Measurements from ENCODE around the gene OR2B2. TPM values are rescaled to one million over a fixed set of nuclear protein-coding genes. Genes with fewer than 3 reads are reported as not detected.
A peak's percentile ranks its signal among the peaks of the same experiment; 100 is the strongest.

OR2B2 gene
- polyA plus RNA-seq, 1 donor (not counting 4 experiments of a cell fraction or from before 2014, with no cell fraction given) = not detected

DNA sequence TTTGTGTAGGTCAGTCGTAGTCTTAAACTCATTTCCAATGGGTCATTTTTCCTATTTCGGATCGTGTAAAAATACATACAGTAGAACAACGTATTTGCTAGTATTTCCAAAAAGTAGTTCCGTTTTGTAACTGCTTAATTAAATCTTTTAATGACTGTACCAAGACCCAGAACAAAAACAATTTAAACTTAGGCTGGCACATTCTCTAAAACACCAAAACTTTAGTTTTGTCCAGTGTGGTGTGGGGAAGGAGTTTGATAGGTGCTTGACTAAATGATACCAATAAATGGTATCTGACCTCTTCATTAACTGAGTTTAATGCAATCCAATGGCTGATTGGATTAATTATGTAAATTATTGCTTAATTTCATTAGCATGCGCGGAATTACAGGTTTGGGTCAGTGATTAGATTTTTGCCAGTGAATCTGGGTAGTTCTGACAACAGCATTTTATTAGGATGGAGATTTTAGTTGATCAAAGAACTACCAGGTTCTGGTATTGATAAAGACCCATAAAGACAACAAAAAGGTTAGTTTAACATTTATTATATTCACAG, 20.8 kb downstream of the OR2B2 start:
- Histone ChIP-seq H3K4me1 (ENCODE audit: control insufficient read depth, extremely low read depth, insufficient read depth, low read length) (peaks cover 23% of the 10 kb centered on the region), H3K9me3 (ENCODE audit: control insufficient read depth, low read depth, low read length) (no peaks in the 10 kb centered on the region), H2AFZ (ENCODE audit: control insufficient read depth, low read length) (no peak overlapping the region), H3K27ac (ENCODE audit: control insufficient read depth, insufficient read depth, low read length) (peak overlapping the region; percentile 4), H3K27me3 (ENCODE audit: control insufficient read depth, extremely low read depth, insufficient read depth, low read length) (no peaks in the 10 kb centered on the region), H3K79me2 (ENCODE audit: control insufficient read depth, insufficient read depth, low read length) (no peaks in the 10 kb centered on the region), H3K36me3 (ENCODE audit: control insufficient read depth in 2 of 2, extremely low read depth in 1 of 2, insufficient read depth in 2 of 2, low read length in 2 of 2) (no peaks in the 10 kb centered on the region), H3K9me1 (ENCODE audit: control insufficient read depth, extremely low read depth, insufficient read depth, low read length) (no peaks in the 10 kb centered on the region), H3K4me3 (ENCODE audit: control insufficient read depth in 2 of 3, extremely low read depth in 1 of 3, insufficient read depth in 2 of 3, low read depth in 1 of 3, low read length in 3 of 3) (peak overlapping the region; percentile 17 to 67 (median 29)), H3K4me2 (ENCODE audit: control insufficient read depth, extremely low read depth, insufficient read depth, low read depth, low read length) (peak overlapping the region; percentile 100), H4K20me1 (ENCODE audit: control insufficient read depth, extremely low read depth, insufficient read depth, low read length) (no peaks in the 10 kb centered on the region), H3K9ac (ENCODE audit: control insufficient read depth, extremely low read depth, insufficient read depth, low read length) (no peak overlapping the region)
- FAIRE-seq (no peak), DNase-seq (ENCODE audit: low read depth, low spot score) (no peak)
- dilution Hi-C loops (cut with MboI; ENCODE audit: extremely low pct_ligation_motif_present, low sequenced_read_pairs) = no loop called here
- TF ChIP-seq EZH2 (IDR thresholded peaks at IDR 0.05; ENCODE audit: low read length) = no peak
- TF ChIP-seq, protein P1, sequence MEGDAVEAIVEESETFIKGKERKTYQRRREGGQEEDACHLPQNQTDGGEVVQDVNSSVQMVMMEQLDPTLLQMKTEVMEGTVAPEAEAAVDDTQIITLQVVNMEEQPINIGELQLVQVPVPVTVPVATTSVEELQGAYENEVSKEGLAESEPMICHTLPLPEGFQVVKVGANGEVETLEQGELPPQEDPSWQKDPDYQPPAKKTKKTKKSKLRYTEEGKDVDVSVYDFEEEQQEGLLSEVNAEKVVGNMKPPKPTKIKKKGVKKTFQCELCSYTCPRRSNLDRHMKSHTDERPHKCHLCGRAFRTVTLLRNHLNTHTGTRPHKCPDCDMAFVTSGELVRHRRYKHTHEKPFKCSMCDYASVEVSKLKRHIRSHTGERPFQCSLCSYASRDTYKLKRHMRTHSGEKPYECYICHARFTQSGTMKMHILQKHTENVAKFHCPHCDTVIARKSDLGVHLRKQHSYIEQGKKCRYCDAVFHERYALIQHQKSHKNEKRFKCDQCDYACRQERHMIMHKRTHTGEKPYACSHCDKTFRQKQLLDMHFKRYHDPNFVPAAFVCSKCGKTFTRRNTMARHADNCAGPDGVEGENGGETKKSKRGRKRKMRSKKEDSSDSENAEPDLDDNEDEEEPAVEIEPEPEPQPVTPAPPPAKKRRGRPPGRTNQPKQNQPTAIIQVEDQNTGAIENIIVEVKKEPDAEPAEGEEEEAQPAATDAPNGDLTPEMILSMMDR (optimal IDR thresholded peaks at IDR 0.05 in 1 of 3, IDR thresholded peaks at IDR 0.05 in 1 of 3, conservative IDR thresholded peaks at IDR 0.05 in 1 of 3; ENCODE audit: extremely low read depth in 1 of 3, insufficient read depth in 2 of 3, low read length in 3 of 3) = no peak

- H3K27ac ChIP-seq (ENCODE audit: control insufficient read depth, insufficient read depth, low read length) = peak overlapping the region; percentile 29
- H3K79me2 ChIP-seq (ENCODE audit: control insufficient read depth, insufficient read depth, low read length) = no peaks in the 10 kb centered on the region
- H3K4me1 ChIP-seq (ENCODE audit: control insufficient read depth, extremely low read depth, insufficient read depth, low read length) = peaks cover 19% of the 10 kb centered on the region
- no peaks in the 10 kb centered on the region for H3K9me3 ChIP-seq (ENCODE audit: control insufficient read depth, low read depth, low read length)
- dilution Hi-C loops (cut with MboI; ENCODE audit: extremely low pct_ligation_motif_present, low sequenced_read_pairs) = no loop called here
- peak overlapping the region; percentile 29 to 67 (median 63) for H3K4me3 ChIP-seq (ENCODE audit: control insufficient read depth in 2 of 3, extremely low read depth in 1 of 3, insufficient read depth in 2 of 3, low read depth in 1 of 3, low read length in 3 of 3)
- FAIRE-seq (no peak), DNase-seq (ENCODE audit: low read depth, low spot score) (no peak)
- H2AFZ ChIP-seq (ENCODE audit: control insufficient read depth, low read length) = peak overlapping the region; percentile 67
- H3K4me2 ChIP-seq (ENCODE audit: control insufficient read depth, extremely low read depth, insufficient read depth, low read depth, low read length) = peak overlapping the region; percentile 100
- H3K36me3 ChIP-seq (ENCODE audit: control insufficient read depth in 2 of 2, extremely low read depth in 1 of 2, insufficient read depth in 2 of 2, low read length in 2 of 2) = no peaks in the 10 kb centered on the region
- H3K9me1 ChIP-seq (ENCODE audit: control insufficient read depth, extremely low read depth, insufficient read depth, low read length) = no peaks in the 10 kb centered on the region
- H3K27me3 ChIP-seq (ENCODE audit: control insufficient read depth, extremely low read depth, insufficient read depth, low read length) = no peaks in the 10 kb centered on the region
- H4K20me1 ChIP-seq (ENCODE audit: control insufficient read depth, extremely low read depth, insufficient read depth, low read length) = no peaks in the 10 kb centered on the region
- no peak for TF ChIP-seq EZH2 (IDR thresholded peaks at IDR 0.05; ENCODE audit: low read length)
- TF ChIP-seq, protein P1 (optimal IDR thresholded peaks at IDR 0.05 in 1 of 3, IDR thresholded peaks at IDR 0.05 in 1 of 3, conservative IDR thresholded peaks at IDR 0.05 in 1 of 3; ENCODE audit: extremely low read depth in 1 of 3, insufficient read depth in 2 of 3, low read length in 3 of 3) = no peak
- peak overlapping the region; percentile 59 for H3K9ac ChIP-seq (ENCODE audit: control insufficient read depth, extremely low read depth, insufficient read depth, low read length)
Measured at GRCh38 chr6:27890445-27891319, 21.5 kb downstream of the OR2B2 start.

Measured in keratinocyte (primary cell).